RWPE2 (cell line): ENCODE data around the gene NUTM2A.
"Not testable (repeated sequence)": the region's sequence is repeated elsewhere in the genome, so short reads cannot be mapped to it uniquely, and the experiment has no call there.

Experiments used
- ATAC-seq: fragments of 200-7000 bp; cut with Tn5 transposase; 3 replicates; pipeline ENCODE4 v1.9.1; 2021; ENCODE audit warnings: low read depth
- DNase-seq: peaks from one replicate; pipeline ENCODE4 v3.0.0-alpha.2; 2020; ENCODE audit warnings: low spot score
- H3K27ac ChIP-seq: fragments of 450-650 bp; 2 replicates; pipeline ENCODE4 v1.5.1; 2017; ENCODE audit warnings: mild to moderate bottlenecking; ENCODE audit not compliant: poor library complexity, severe bottlenecking
- H3K27me3 ChIP-seq: fragments of 250-450 bp; sonication (Bioruptor Pico); 2 replicates; pipeline ENCODE4 v1.5.1; 2021; ENCODE audit warnings: mild to moderate bottlenecking, moderate library complexity; ENCODE audit not compliant: insufficient read depth, poor library complexity, severe bottlenecking
- H3K36me3 ChIP-seq: fragments of 250-450 bp; sonication (Bioruptor Pico); 2 replicates; pipeline ENCODE4 v1.5.1; 2020; ENCODE audit warnings: low read depth, mild to moderate bottlenecking, moderate library complexity
- H3K4me1 ChIP-seq: fragments of 250-450 bp; sonication (Bioruptor Pico); 2 replicates; pipeline ENCODE4 v1.5.1; 2021; ENCODE audit warnings: mild to moderate bottlenecking, moderate library complexity; ENCODE audit not compliant: insufficient read depth, poor library complexity, severe bottlenecking
- H3K4me3 ChIP-seq: fragments of 250-450 bp; sonication (Bioruptor Pico); 2 replicates; pipeline ENCODE4 v1.5.1; 2021; ENCODE audit warnings: mild to moderate bottlenecking, moderate library complexity; ENCODE audit not compliant: severe bottlenecking
- H3K9me3 ChIP-seq: fragments of 250-450 bp; sonication (Bioruptor Pico); 2 replicates; pipeline ENCODE4 v1.5.1; 2021; ENCODE audit warnings: mild to moderate bottlenecking, moderate library complexity; ENCODE audit not compliant: severe bottlenecking

The NUTM2A gene

GRCh38 chr10:87213150-87213765 lies 12.0 kb upstream of the NUTM2A start:
- H3K27ac ChIP-seq, DNase-seq, H3K9me3 ChIP-seq, H3K4me1 ChIP-seq, H3K27me3 ChIP-seq, H3K4me3 ChIP-seq, H3K36me3 ChIP-seq: not testable (repeated sequence)
- peak; percentile 26; the same call in 2 of the 3 replicates for ATAC-seq

- not testable (repeated sequence) for H3K36me3 ChIP-seq, ATAC-seq, H3K9me3 ChIP-seq, H3K27ac ChIP-seq, H3K27me3 ChIP-seq, H3K4me3 ChIP-seq, DNase-seq, H3K4me1 ChIP-seq
Measured at GRCh38 chr10:87213806-87214205, 11.4 kb upstream of the NUTM2A start.

GRCh38 chr10:87216120-87216519 lies 9.1 kb upstream of the NUTM2A start:
- H3K4me1 ChIP-seq, DNase-seq: not testable (repeated sequence)

GRCh38 chr10:87219370-87219769 lies 5.9 kb upstream of the NUTM2A start:
- H3K4me1 ChIP-seq, DNase-seq, H3K27ac ChIP-seq, H3K9me3 ChIP-seq, H3K36me3 ChIP-seq, H3K4me3 ChIP-seq, ATAC-seq, H3K27me3 ChIP-seq: not testable (repeated sequence)

More at GRCh38 chr10:87216120-87216519, 9.1 kb upstream of the NUTM2A start:
- H3K9me3 ChIP-seq, ATAC-seq, H3K27me3 ChIP-seq, H3K4me3 ChIP-seq, H3K27ac ChIP-seq, H3K36me3 ChIP-seq: not testable (repeated sequence)

- not testable (repeated sequence) for H3K4me3 ChIP-seq, ATAC-seq, H3K27ac ChIP-seq, H3K27me3 ChIP-seq, H3K36me3 ChIP-seq, H3K4me1 ChIP-seq, H3K9me3 ChIP-seq, DNase-seq
Measured at GRCh38 chr10:87222789-87223188, 2.5 kb upstream of the NUTM2A start.

- not testable (repeated sequence) for H3K4me3 ChIP-seq, H3K27ac ChIP-seq, DNase-seq, H3K4me1 ChIP-seq, H3K36me3 ChIP-seq, H3K27me3 ChIP-seq, H3K9me3 ChIP-seq, ATAC-seq
Measured at GRCh38 chr10:87228247-87228646, 3.0 kb downstream of the NUTM2A start.

- not testable (repeated sequence) for H3K27me3 ChIP-seq, H3K4me1 ChIP-seq, H3K4me3 ChIP-seq, H3K27ac ChIP-seq, H3K9me3 ChIP-seq, H3K36me3 ChIP-seq, ATAC-seq
- DNase-seq, result peak; percentile 51
Measured at GRCh38 chr10:87229211-87229610, 4.0 kb downstream of the NUTM2A start.

- not testable (repeated sequence) for H3K27ac ChIP-seq, H3K27me3 ChIP-seq, H3K9me3 ChIP-seq, H3K4me3 ChIP-seq, ATAC-seq, H3K36me3 ChIP-seq, H3K4me1 ChIP-seq, DNase-seq
Measured at GRCh38 chr10:87234854-87235253, 9.6 kb downstream of the NUTM2A start.

GRCh38 chr10:87237244-87237643 lies 12.0 kb downstream of the NUTM2A start:
- H3K27me3 ChIP-seq, H3K9me3 ChIP-seq, ATAC-seq, H3K36me3 ChIP-seq, H3K4me3 ChIP-seq, H3K4me1 ChIP-seq, DNase-seq, H3K27ac ChIP-seq: not testable (repeated sequence)

- not testable (repeated sequence) for H3K9me3 ChIP-seq, H3K4me1 ChIP-seq, H3K4me3 ChIP-seq, H3K27me3 ChIP-seq, DNase-seq, H3K36me3 ChIP-seq, H3K27ac ChIP-seq
- ATAC-seq, result peak; percentile 45; the same call in 1 of the 3 replicates
Measured at GRCh38 chr10:87239346-87239808, 14.1 kb downstream of the NUTM2A start.

- not testable (repeated sequence) for DNase-seq, ATAC-seq, H3K27ac ChIP-seq, H3K36me3 ChIP-seq, H3K27me3 ChIP-seq, H3K4me3 ChIP-seq, H3K9me3 ChIP-seq, H3K4me1 ChIP-seq
Measured at GRCh38 chr10:87242192-87242591, 16.9 kb downstream of the NUTM2A start.

- not testable (repeated sequence) for ATAC-seq, H3K27ac ChIP-seq, H3K36me3 ChIP-seq, H3K4me1 ChIP-seq, H3K4me3 ChIP-seq, H3K27me3 ChIP-seq, DNase-seq, H3K9me3 ChIP-seq
Measured at GRCh38 chr10:87247335-87247734, 22.1 kb downstream of the NUTM2A start.
